HG03066 (cell line): ENCODE results near the gene CAMKK2.
"Not testable (repeated sequence)": the region's sequence is repeated elsewhere in the genome, so short reads cannot be mapped to it uniquely, and the experiment has no call there.

Experiments
- ATAC-seq: cut with Tn5 transposase; IDR thresholded peaks from one replicate; pipeline ENCODE4 v1.9.1; 2021; ENCODE audit warnings: low read depth; ENCODE audit not compliant: unreplicated experiment

Gene CAMKK2

DNA sequence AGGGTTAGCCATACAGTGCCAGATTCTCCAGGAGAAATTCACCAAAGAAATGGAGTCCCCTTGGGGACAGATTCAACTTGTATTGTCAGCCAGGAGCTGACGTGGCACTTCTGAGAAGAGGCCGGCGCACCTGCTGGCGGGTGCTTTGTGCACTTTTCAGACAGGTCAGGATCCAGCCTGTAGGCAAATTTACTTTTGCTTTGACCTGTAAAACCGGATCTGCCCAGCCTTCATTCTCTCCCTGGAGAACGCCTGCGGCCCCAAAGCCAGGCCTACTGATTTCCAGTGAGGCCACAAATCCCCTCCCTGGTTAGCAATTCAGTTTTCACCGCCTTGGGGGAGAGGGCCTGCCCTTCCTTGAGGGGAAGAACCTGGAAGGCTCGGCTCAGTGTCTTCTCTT, 69.2 kb downstream of the CAMKK2 start:
- peak; percentile 68 for ATAC-seq

DNA sequence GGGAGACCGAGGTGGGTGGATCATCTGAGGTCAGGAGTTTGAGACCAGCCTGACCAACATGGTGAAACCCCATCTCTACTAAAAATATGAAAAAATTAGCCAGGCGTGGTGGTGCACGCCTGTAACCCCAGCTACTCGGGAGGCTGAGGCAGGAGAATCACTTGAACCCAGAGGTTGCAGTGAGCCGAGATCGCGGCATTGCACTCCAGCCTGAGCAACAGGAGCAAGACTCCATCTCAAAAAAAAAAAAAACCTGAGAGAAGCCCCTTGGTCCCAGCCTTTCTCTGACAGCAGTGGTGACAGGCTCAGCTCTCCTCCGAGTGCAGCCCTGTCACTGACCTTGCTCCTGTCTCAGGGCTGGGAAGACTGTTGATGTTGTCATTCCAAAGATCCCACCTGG, 69.6 kb downstream of the CAMKK2 start:
- peak; percentile 4 for ATAC-seq

DNA sequence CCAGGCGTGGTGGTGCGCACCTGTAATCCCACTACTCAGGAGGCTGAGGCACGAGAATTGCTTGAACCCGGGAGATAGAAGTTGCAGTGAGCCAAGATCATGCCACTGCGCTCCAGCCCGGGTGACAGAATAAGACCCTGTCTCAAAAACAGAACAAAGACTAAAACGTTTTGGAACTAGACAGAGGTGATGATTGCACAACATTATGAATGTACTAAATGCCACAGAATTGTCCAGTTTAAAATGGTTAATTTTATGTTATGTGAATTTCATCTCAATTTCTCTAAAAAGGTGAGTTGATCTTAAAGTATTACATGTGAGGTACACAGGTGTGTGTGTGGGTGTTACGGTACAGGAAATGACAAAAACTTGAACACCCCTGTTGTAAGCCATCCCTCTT, 70.1 kb downstream of the CAMKK2 start:
- no peak for ATAC-seq

DNA sequence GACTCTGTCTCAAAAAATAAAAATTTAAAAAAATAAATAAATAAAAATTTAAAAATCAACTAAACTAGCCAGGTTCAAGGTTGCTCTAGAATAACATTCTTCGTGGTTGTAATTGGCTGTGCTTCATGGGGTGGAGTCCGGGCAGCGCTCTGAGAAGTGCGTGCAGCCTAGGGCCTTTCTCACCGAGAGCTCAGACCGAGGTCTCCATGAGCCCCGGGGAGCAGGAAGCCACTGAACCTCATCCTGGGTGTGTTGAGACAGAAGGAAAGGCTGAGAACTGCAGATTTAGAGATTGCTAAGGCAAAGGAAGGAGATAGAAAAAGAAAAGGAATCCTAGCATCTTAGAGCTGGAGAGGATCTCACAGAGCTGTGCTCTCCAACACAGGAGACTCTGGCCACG, 71.9 kb downstream of the CAMKK2 start:
- ATAC-seq: no peak

DNA sequence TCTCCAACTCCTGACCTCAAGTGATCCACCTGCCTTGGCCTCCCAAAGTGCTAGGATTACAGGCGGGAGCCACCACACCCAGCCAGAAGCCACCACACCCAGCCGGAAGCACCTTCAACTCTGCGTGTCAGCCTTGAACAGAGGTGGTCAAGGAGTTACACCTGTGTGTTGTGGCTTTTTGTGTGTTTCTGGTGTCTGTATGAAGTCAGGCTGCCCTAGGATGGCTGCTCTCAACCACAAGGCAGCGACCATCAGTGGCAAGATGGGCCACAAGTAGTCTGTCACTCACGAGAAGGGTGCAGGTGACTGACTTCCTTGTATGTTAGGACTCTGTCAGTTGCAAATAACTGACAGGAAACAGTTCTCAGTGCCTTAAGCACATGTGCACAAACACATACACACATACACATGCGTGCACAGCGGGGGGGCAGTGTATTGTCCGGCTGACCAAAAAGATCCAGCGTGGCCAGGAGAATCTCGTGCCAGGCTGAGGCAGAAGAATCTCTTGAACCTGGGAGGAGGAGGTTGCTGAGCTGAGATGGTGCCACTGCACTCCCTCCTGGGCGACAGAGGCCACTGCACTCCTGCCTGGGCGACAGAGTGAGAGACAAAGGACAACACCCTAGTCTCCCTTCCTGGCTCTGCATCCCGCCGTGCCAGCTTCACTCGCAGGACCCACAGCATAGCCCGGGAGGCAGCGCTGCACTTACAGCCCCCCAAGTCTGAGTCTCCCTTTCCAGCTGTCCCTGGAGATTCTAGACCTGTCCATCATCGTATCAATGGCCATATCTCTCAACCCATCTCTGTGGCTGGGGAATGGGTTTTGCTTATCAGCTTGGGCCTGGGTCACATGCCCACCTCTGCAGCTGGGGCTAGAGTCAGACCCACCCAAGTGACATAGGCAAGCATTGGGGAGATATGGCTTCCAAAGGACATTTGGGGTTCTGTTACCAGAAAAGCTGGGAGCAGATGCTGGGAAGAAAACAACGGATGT, 72.9 kb downstream of the CAMKK2 start:
- ATAC-seq: no peak

DNA sequence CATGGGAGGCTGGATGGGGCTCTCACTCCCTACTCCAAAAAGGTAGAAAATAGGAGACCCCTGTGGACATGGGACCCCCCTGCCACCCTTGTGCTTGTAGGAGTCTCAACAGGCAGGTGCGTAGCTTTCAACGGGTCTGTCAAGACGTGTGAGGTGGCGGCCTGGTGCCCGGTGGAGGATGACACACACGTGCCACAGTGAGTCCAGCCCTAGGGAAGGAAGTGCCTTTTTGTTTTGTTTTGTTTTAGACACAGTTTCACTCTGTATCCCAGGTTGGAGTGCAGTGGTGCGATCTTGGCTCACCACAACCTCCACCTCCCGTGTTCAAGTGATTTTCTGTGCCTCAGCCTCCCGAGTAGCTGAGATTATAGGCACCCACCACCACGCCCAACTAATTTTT, 73.7 kb downstream of the CAMKK2 start:
- no peak for ATAC-seq

DNA sequence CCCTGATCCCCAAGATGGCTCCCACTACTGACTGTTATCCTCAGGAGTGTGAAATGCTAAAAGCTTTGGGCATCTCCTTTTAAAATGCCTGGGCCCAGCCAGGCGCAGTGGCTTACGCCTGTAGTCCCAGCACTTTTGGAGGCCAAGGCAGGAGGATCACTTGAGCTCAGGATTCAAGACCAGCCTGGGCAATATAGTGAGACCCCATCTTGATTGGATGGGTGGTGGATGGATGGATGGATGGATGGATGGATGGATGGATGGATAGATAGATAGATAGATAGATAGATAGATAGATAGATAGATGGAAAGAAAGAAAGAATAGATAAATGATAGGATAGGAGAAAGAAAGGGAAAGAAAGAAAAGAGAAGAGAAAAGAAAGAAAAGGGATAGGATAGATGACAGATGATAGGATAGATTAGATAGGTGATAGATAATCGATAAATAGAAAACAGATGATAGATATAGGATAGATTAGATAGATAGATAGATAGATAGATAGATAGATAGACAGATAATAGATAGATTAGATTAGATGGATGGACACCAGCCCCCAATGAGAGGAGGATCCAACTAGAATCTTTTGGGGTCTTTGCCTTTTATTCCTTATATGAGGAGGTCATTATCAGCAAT, 77.0 kb downstream of the CAMKK2 start:
- ATAC-seq: no peak

DNA sequence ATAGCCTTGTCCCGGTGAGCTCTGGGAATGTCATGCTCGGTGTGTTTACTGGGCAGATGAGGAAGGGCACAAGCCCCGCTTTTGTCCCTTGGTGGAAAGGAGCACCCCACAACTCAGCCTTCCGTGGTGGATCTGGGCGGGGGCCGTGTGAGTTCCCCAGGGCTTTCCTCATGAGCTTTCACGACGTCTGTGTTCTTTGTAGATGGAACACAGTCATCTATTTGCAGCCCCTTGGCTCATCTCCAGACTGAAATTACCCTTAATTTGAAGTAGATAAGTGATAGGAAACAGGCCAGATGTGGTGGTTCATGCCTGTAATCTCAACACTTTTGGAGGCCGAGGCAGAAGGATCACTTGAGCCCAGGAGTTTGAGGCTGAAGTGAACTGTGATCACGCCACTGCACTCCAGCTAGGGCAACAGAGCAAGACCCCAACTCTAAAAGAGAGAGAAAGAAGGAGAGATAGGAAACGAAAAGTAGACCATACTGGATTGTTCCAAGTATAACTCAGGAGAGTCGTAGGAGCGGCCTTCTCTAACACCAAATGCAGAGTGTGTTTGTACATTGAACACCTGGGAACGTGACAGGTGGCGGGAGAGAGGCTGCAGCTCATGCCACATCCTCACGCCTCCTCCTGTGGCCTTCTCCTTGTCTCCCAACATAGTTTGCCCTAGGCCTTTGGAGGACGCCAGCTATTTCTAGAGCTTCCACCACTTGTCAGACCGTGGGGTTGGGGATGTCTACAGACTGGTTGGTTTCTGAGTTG, 77.7 kb downstream of the CAMKK2 start:
- ATAC-seq: no peak

DNA sequence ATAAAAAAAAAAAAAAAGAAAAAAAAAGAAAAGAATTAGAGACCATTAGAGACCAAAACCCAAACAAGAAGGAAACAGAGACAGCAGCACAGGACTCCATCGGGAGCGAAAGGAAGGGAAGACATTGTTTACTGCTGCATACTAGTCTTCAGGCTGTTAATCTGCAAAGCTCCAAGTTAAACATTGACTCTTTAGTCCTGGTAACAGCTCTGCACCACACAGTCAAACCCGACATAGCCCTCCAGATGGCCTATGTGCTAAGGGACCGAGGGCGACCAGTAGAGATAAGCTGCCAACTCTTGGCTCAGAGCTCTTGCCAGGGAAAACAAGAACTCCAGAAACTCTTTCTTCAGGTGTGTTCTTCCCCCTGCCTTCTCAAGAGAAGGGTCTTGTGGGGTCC, 78.7 kb downstream of the CAMKK2 start:
- no peak for ATAC-seq

DNA sequence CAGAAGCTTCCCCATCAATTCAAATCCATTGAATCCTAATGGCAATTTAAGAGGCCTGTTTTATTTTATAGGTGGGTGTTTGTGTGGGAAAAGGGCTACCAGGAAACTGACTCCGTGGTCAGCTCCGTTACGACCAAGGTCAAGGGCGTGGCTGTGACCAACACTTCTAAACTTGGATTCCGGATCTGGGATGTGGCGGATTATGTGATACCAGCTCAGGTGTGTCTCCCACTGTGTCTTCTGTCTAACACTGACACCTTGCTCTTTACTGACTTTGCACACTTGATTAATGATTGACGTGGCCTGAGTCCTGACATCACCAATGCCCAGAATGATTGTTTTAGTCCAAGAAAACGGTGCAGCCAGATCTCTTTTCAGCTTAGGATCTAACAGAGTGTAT, 79.4 kb downstream of the CAMKK2 start:
- ATAC-seq: no peak

DNA sequence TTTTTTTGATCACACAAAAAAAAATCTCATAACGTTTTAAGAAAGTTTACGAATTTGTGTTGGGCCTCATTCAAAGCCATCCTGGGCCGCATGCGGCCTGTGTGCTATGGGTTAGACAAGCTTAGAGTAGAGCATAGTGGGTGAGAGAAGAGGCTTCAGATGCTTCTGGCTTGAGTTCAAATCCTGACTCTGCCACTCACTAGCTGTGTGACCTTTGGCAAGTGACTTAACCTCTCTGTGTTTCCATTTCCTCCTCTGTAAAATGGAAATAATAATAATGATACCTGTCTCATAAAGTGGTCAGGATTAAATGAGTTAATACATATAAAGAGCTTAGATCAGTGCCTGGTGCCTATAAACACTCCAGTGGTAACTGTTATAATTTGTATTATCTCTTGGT, 80.4 kb downstream of the CAMKK2 start:
- no peak for ATAC-seq

DNA sequence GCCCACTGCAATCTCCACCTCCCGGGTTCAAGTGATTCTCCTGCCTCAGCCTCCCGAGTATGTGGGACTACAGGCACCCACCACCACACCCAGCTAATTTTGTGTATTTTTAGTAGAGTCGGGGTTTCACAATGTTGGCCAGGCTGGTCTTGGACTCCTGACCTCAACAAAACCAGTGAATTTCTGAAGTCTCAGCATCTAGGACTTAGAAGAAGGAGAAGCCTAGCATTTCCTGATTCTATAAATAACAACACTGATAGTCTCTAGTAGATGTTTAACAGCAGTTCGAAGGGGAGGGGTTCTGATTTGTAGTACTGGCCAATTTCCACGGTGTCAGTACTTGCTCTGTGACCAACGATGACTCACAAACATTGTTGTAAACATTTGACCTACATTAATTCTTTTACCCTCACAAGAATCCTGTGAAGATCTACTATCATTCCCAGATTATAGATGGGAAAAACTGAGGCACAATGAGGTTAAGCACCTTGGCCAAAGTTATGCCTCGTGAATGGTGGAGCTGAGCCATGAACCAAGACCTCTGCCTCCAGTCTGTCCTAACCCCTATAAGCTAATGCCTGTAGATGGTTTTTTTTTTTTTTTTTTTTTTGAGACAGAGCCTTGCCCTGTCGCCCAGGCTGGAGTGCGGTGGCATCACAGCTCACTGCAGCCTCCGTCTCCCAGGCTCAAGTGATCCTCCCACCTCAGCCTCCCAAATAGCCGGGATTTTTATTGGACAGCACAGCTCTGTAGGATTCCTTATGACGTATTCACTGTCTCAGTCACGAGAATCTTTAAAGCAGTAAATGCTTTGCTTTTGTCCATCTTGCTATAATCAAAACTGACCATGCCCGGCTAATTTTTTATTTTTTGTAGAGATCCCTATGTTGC, 81.4 kb downstream of the CAMKK2 start:
- no peak for ATAC-seq

DNA sequence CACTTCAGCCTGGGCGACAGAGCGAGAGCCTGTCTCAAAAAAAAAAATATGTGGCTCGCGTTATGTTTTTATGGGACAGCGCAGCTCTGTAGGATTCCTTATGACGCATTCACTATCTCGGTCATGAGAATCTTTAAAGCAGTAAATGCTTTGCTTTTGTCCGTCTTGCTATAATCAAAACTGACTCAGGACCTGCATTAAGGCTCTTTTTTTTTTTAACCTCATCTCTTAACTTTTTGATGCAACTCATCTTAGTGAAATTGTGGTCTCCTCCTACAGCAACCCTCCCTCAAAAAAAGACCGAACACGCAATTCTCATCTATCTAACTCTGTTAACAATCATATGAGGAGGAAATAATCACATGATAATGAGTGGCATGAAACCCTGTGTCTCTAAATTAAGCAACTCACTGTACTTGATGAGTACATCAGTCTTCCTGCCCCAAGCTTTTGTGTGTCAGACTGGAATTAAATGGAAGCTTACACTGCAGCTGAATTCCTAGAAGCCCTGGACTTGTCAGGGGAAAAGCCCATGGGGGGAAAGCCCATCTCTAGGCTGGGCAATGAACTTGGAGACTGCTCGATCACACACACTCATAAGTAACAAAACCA, 82.2 kb downstream of the CAMKK2 start:
- ATAC-seq: no peak

DNA sequence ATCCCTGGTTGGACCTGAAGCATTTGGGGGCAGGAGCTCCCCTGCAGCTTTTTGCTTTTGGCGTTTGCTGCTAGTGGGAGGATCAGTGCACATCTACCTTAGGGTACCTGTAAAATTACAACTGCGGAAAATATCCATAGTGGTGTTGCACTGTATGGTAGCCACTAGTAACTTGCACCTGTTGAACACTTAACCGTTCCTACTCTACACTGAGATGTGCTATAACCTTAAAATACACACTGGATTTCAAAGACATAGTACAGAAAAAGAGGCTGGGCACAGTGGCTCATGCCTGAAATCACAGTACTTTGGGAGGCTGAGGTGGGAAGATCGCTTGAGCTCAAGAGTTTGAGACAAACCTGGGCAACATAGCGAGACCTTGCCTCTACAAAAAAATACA, 83.6 kb downstream of the CAMKK2 start:
- ATAC-seq: no peak

DNA sequence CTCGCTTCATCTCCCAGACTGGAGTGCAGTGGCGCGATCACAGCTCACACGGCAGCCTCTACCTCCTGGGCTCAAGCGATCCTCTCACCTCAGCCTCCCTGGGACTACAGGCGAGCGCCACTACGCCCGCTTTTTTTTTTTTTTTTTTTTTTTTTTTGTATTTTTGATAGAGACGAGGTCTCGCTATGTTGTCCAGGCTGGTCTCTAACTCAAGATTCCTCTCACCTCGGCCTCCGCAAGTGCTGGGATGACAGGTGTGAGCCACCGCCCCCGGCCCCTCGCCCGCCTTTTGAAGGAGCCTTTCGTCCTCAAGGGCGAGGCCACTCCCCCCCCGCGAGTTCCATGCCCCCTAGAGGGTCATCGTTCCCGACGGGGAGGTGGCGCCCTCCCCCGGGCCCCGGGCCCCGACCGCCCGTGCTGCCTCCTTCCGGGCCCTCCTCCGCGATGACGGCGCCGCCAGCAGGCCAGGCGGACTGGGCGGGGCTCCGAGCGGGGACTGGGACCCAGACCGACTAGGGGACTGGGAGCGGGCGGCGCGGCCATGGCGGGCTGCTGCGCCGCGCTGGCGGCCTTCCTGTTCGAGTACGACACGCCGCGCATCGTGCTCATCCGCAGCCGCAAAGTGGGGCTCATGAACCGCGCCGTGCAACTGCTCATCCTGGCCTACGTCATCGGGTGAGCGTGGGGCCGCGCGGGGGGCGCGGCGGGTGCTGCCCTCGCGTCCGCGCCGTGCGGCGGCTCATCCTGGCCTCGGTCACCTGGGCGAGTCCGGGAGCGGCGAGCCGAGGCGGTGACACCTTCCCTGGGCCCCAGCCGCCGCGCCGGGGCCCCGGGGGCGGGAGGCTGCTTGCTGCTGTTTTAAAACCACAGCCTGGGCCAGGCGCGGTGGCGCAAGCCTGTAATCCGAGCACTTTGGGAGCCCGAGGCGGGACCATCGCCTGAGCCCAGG, 86.6 kb downstream of the CAMKK2 start, which contains the start of gene P2RX4:
P2RX4 (plus strand) TSS at position 506 of the 949 bp plus-strand sequence; CDS start at position 542, 36 bp downstream.
- peak; percentile 69 for ATAC-seq

DNA sequence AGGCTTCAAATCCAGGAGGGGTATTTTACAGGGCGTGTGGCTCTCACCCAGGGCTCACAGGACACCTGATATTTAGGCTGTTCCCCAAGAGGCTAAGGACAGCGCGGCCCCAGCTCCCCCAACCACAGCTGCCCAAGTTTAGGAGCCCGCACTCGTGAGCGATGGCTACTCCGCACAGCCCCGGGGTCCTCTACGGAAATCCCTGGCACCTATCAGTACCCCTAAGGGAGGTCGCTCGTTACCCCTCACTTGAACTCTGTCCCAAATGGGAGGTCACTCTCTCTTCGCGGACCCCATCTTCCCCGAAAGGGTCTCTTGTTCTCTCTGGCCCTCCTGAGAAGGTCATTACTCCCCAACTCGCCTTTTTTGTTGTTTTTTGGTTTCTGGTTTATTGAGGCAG, 87.3 kb downstream of the CAMKK2 start:
- no peak for ATAC-seq

DNA sequence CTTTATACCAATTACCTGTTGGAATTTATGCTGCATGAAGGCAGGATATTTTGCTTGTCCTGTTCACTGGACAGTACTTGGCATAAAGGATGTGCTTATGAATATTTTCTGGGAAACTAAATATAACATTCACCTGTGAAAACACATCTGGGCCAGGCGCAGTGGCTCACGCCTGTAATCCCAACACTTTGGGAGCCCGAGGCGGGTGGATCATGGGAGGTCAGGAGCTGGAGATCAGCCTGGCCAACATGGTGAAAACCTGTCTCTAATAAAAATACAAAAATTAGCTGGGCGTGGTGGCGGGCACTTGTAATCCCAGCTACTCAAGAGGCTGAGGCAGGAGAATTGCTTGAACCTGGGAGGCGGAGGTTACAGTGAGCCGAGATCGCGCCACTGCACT, 87.9 kb downstream of the CAMKK2 start:
- ATAC-seq: not testable (repeated sequence)

DNA sequence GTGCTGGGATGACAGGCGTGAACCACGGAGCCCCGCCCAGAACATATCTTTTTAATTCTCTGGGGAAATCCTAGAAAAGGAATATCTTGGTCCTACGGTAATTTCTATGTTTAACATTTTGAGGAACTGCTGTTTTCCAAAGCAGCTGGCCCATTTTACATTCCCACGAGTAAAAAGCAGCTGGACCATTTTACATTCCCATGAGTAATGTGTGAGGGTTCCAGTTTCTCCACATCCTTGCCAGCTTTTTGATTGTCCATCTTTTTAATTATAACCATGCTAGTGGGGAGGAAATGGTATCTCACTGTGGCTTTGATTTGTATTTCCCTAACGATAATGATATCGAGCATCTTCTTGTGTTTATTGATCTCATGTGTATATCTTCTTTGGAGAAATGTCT, 91.0 kb downstream of the CAMKK2 start:
- ATAC-seq: no peak

DNA sequence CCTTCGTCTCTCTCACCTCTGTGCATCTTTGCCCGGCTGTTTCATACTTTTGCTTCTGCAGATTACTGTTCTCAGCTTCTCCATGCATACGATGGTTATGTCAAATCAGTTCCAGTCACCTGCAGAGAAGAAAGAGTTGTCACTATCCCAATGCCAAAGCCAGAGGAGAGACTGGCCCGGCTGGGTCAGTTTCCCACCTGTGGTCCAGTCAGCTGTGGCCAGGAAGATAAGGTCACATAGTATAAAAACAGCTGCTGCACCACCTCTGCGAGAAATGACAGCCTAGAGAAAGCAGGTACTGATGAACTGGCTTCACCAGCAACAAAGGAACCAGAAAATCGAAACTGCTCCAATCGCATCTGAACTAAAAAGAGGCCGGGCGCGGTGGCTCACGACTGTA, 93.0 kb downstream of the CAMKK2 start:
- no peak for ATAC-seq
